NCI-H748 treated with DMSO at 0.1 percent for 48 hours (cell line): ENCODE results near the gene KPRP.
A peak's percentile ranks its signal among the peaks of the same experiment; 100 is the strongest.

ENCODE experiments used
- DNase-seq: peaks from one replicate; lab custom pipeline; 2025; lab: John Stamatoyannopoulos, UW

The KPRP gene, protein sequence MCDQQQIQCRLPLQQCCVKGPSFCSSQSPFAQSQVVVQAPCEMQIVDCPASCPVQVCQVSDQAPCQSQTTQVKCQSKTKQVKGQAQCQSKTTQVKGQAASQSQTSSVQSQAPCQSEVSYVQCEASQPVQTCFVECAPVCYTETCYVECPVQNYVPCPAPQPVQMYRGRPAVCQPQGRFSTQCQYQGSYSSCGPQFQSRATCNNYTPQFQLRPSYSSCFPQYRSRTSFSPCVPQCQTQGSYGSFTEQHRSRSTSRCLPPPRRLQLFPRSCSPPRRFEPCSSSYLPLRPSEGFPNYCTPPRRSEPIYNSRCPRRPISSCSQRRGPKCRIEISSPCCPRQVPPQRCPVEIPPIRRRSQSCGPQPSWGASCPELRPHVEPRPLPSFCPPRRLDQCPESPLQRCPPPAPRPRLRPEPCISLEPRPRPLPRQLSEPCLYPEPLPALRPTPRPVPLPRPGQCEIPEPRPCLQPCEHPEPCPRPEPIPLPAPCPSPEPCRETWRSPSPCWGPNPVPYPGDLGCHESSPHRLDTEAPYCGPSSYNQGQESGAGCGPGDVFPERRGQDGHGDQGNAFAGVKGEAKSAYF

DNA sequence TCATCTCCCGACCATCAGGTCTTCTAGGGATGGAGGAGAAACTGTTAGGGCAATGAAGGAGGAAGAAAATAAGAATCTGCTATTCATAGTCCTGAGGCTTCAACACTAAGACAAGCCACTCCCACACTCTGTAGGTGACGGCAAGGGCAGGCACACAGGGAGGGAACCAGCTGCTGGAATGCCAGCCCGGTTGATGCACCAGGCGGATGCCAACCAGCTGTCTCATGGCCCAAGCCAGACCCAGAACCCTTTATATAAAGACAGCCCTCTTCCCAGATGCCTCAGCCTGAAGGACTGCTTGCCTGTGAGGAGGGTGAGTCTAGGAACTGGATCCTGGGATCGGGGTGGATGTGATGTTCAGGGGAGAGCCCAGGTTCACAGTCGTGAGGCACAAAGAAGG lies at the start of gene KPRP:
TSS of gene KPRP (plus strand) at position 279 of the 400 bp plus-strand sequence. CDS start 1,564 bp downstream, outside the sequence.
- no peak for DNase-seq

DNA sequence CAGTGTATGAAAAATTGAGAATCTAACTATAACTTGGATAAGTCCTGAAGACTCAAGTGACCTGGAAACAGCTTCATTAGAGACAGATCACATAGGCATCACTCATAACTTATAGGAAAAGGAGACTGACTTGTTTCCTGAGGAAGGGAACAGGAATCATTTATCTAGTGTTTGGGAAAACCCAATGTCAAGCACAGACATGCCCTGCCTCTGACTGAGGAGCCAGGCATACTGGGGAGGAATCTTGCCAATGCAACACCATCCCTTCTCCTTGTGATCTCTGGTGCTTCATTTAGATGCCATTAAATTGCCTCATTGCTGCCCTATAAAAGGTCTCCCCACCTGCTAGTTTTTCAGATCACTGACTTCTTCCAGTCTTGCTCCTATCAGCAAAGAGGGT lies 39.6 kb upstream of the KPRP start:
- DNase-seq = no peak

DNA sequence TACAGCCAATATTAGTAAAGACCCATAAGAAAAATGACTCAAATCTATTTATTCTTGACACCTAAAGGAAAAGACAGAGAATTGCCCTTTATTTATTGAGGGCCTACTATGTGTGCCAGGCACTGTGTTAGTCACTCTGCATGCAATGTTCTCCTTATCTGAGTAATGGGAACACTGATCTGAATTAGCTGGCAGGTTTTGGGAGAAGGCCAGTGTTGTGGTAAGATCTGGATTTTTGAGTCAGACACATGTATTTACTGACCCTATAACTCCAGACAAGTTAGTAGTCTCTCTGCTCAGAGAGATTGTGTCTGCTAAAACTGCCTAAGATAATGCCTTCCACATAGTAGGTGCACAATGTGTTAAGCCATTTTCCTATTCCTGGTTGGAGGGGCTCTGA lies 32.6 kb upstream of the KPRP start:
- DNase-seq = no peak

DNA sequence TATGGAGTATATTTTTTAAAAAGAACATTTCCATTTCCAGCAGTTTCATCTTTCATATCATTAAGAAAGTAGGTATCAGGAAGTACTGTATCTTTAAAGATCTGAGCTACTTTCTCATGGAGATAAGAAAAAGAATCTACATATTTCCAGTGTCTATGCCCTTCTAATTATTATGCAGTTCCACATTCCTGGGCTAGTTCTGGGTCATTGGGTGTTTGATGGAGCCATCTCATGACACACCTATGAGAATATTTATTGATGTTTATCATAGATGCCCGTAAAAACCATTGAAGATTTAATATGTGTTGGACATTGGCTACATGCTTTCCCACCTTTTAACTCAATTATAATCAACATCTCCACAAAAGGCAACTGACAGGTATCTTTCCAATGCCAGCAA lies 28.8 kb upstream of the KPRP start:
- no peak for DNase-seq

DNA sequence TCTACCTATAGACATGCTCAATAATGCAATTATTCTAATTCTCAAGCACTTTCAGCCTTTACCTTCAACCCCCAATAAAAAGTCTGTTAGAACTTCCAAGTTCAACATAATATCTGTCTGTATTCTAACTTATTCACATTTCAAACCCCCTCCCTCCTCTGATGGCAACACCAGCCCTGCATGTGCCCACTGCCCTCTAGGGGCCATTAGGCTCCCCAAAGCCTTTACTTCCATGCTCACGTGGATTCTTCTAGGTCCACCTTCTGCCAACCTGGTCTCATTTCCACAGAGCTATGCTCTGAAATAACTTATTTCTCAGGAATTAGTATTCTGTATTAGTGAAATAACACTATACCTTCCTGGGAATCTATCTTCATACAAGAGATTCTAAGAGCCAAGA lies 22.2 kb upstream of the KPRP start:
- DNase-seq = no peak

DNA sequence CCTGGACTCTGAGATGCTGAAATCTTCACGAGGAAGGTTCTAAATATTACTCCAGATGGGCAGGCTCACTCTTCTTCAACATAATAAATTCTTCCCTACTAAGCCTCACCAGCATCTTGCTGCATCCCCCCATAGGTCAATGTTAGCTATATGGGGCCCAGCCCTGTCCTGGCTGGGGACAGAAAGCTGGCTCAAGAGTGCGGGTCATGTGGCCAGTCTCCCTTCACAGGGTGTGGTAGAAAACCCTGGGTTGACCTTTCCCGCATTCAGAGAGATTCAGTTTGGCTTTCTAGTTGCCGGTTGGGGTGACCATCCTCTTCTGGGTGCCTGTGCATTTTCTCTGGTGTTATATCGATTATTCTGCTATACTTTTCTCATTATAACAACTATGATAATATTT lies 19.8 kb upstream of the KPRP start:
- no peak for DNase-seq

DNA sequence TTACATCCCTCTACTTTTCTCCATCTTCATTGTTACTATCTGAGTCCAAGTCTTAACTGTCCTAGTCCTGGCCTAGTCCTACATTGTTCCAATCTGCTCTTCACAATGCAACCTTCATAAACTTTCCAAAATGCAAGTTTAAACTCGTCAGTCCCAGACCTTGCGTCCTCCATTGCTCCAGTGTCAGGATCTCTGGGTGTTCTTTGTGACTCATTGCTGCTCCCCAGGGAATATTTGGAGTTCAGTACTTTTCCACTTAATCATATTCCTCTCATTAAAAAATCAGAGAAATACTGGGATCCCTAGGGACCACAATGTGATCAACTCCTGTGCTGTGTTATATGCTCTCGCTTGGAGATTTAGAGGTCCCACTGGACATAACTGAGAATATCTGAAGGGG lies 18.0 kb upstream of the KPRP start:
- DNase-seq = no peak

DNA sequence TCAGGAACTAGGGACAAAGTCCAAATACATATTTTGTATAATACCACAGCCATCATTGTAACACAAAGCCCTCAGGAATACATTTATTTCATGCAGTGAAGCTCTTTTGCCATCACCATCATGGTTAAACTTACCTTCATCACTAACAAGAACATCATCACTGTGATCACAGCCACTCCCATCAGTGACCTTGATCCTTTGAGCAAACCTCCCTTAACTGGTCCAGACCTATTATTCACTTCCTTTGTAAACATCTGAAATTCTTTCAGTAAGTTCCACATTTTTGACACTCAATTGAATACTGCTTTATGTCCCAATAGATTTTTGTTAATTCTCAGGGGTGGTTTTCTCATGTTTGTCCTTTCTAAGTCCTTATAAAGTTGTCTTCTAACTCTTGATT lies 16.2 kb upstream of the KPRP start:
- no peak for DNase-seq

DNA sequence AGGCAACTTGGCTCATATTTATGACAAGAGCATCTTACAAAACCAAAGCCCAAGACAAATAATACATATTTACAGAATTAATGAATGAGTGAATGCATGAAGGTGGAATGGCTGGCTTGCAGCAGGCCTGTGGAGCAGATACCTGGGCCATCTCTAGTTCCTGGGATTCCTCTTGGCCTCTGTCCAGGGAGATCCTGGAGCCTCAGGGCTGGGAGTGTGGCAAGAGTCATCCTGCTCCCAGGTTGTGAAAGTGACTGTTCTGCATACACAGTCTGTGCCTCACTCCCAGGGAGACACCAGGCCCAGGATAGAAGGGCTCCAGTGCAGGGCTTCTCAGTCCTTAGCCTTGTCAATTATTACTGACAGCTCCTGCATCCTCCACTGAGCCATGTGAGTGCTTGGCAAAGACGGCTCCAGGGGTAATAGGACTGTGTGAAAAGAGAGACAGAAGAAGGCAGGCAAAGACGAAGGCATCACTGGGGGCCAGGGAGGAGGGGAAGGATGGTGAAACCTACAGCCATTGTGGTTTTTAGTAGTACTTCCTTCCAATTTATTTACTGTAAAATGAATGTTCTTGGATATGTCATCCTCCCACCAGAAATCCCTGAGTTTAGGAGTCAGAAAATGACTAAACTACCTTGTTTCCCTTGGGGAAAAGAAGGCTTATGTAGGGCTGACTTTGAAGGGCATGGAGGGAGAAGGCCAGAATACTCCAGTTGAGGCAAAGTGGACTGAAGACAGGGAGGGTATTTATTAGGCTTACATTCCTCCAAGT lies 14.3 kb upstream of the KPRP start:
- no peak for DNase-seq

DNA sequence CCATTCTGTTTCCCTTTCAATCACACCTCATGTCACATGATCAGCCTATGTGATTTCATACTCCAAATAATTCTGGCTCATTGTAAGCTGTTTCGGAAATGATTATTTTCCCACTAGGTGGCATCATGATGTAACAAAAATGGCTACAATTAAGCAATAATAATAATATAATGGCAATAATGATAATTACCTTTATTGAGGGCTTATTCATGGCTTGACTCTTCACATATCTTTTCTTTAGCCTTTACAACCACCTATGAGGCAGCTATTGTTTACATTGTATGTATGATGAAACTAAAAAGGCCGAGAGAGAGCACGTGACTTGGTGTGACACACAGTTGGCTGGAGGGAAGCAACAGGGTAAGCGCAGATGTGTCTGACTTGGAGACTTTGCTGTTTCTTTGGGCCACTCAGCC lies 12.5 kb upstream of the KPRP start:
- DNase-seq = peak; percentile 26

DNA sequence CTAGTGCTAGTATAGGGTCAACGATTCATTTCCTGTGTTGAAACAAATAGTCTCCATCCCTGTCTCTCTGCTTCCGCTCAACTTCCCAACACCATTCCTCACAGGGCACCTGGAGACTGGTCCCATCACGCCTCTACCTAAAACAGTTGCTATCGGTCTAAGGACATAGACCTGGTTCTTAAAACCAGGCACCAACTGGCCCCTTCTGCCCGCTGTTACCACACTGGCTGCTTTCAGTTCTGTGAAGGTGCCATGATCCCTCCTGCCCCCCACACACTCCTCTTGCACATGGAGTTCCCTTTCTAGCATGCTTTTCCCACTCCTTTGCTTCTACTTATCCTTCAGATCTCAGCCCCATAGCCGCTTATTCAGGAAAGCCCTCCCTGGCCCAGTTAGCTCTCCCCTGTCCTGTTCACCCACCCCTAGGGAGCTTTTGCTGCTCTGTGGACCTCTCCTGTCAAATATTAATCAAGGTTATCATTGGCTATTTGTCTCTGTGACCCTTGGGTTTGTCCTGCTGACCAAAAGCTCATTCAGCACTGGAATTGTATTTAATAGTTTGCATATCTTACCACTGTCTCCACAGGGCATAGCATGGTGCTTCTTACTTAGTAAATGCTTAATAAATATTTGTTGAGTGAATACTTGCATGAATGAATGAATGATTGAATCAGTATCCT lies 11.9 kb upstream of the KPRP start:
- DNase-seq = no peak

DNA sequence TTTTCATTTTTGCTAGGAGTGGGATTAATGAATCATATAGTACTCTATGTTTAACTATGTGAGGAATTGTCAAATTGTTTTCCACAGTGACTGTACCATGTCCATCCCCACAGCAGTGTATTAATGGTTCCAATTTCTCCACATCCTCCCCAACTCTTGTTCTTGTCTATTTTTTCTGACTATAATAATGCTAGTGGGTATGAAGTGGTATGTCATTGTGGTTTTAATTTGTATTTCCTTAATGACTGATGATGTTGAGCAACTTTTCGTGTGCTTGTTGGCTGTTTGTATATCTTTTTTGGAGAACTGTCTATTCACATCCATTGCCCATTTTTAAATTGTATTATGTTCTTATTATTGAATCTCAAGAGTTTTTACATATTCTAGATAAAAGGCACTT lies 10.0 kb upstream of the KPRP start:
- DNase-seq = no peak

DNA sequence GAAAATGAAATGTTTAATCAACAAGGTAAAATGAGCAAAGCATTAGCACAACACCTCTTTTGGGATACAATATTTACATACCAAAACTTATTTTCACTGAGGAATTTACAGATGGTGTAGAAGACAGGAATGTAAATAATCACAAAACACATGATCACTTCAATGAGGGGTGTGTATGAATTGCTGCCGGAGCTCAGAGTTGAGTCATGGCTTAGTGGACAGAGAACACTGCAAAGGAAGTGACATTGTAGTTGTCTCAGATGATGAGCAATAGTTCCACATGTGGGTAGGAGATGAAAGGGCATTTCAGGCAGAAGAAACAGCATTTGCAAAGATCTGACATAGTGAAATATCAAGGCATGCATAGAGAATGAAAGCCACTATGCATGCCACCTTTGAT lies 5.6 kb upstream of the KPRP start:
- DNase-seq = no peak

DNA sequence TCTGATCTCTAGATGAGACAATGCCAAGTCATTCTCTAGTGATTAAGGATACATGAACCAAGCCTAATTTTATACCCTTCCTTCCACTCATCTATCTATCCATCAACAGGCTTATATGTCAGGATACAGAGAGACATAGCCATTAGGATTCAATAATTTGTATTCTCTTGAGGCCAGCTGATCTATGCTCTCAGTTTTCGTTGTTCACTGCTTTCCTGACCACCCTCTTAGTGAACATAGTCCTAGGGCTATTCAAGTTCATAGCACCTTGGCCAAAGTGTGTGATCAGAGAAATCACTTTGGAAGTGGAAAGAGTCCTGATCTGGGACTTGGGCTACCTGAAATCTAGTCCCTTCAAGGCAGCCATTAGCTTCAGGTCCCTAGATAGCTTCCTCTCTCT lies 4.2 kb upstream of the KPRP start:
- no peak for DNase-seq

DNA sequence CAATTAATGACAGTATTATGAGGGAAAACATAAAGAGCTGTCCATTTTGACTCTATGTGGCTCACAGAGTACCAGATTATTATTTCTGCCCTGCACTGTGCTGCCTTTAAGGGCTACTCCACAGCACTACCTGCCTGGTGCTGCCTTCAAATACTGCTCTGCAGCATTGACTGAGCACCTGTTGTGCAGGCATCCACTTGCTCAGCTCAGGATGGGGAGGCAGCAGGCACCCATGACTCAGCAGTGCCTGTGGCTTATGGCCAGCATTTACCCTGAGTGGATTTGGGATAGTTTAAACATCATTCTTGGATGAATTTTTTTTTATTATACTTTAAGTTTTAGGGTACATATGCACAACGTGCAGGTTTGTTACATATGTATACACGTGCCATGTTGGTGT lies 953 bp upstream of the KPRP start:
- no peak for DNase-seq

DNA sequence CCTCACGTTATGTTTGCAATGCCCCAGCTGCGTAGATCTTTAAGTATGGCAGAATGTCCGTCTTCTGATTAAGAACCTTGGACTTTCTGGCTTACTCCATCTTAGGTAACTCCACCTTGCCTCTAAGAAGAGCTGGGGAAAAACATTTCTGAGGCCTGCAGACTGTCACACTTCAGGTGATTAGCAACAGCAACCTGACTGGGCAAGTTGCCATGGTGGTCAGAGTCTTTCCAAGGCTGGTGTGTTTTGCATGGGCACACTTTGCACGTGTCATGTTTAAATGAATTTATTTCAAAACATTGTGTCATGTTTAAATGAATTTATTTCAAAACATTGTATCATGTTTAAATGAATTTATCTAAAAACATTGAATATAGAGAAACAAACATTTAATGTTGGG lies 811 bp downstream of the KPRP start:
- no peak for DNase-seq

DNA sequence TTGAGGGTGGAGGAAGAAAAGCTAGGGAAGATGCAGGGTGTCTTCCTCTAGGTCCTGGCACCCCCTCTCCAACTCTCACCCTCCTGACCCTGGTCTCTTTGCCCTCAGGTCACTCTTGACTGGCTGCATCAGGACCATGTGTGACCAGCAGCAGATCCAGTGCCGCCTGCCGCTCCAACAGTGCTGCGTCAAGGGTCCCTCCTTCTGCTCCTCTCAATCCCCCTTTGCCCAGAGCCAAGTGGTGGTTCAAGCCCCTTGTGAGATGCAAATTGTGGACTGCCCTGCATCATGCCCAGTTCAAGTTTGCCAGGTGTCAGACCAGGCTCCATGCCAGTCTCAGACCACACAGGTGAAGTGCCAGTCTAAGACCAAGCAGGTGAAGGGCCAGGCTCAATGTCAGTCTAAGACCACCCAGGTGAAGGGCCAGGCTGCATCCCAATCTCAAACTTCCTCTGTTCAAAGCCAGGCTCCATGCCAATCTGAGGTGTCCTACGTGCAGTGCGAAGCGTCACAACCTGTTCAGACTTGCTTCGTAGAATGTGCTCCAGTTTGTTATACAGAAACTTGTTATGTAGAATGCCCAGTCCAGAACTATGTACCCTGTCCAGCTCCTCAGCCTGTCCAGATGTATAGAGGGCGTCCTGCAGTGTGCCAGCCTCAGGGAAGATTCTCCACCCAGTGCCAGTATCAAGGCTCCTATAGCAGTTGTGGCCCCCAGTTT lies 1.8 kb downstream of the KPRP start:
- DNase-seq = no peak

DNA sequence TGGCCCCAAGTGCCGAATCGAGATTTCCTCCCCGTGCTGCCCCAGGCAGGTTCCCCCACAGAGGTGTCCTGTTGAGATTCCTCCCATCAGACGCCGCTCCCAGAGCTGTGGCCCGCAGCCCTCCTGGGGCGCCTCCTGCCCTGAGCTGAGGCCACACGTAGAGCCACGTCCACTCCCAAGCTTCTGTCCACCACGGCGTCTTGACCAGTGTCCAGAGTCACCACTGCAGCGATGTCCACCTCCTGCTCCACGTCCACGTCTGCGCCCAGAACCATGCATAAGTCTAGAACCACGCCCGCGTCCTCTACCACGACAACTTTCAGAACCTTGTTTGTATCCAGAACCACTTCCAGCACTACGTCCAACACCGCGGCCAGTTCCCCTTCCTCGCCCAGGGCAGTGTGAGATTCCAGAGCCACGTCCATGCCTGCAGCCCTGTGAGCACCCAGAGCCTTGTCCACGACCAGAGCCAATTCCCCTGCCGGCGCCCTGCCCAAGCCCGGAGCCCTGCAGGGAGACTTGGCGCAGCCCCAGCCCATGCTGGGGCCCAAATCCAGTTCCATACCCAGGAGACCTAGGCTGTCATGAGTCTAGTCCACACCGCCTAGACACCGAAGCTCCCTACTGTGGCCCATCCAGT lies 2.8 kb downstream of the KPRP start:
- no peak for DNase-seq

DNA sequence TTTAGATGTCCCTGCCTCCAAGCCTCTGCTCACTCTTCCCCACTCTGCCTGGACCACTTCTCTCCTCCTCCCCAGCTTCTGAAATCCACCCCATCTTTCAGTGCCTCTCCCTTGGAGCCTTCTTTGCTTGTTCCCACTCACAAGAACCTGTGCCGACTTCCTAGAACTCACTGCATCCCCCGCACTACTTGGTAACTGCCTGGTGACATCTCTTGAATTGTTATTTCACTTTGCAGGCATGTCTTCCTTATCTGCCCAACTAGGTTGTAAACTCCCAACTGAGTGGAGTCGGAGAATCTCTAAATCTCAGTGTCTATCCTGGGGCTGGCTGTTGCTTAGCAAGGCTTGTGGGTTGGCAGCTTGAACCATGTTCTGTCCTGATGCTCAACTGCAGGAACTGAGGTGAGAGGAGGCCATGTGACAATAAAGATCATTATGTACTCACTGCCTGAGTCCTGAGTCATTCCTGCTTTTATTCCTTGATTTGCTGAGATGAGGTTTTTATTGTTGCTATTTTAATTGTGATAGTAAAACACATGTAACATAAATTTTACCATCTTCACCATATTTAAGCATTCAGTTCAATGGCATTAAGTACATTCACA lies 3.9 kb downstream of the KPRP start:
- DNase-seq = no peak

DNA sequence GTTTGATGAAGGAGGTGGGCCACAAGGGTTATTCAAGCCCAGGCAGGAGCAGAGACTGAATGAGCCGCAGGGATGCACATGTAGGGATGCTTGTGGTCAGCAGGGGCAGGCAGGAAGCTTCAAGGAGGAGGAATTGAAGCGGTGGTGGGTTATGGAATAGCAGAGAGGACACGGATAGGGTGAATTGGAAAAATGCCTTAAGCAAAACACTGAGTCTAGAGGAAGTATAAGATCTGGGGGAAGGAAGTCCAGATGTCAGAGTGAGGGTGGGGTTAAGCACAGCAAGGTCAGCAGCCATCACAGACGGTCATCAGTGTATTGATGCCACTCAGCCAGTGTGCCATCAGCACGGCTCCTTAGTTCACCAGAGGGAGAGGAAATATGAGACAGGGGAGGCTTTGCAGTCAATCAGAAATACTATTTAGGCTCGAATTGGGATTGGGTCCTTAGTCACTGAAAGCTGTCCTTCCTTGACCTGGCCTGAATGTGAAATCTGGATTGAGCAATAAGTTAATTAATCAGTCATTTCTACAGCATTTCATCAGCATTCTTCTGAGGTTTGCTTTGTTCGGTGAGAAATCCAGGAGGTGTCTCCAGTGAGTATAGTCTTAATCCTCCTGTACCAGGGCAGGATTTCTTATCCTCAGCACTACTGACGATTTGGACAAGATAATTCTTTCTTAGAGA lies 11.2 kb downstream of the KPRP start:
- DNase-seq = no peak
